Duodenal mucosa (tissue), 2 donors: ENCODE data around the gene OR8B4.

Experiments used
- H3K27ac ChIP-seq: one replicate; pipeline ENCODE4 v1.7.0; 2013; ENCODE audit warnings: low read depth, low read length
- H3K27me3 ChIP-seq, 2 donors: one replicate each; pipeline ENCODE4 v1.7.0; 2013; ENCODE audit warnings: low read length in 2 of 2, control low read depth in 1 of 2; ENCODE audit not compliant: insufficient read depth in 2 of 2, control insufficient read depth in 1 of 2
- H3K36me3 ChIP-seq, 2 donors: one replicate each; pipeline ENCODE4 v1.7.0; 2013; ENCODE audit warnings: low read length in 2 of 2, control low read depth in 1 of 2; ENCODE audit not compliant: insufficient read depth in 2 of 2, control insufficient read depth in 1 of 2
- H3K4me1 ChIP-seq, 2 donors: one replicate each; pipeline ENCODE4 v1.7.0; 2013; ENCODE audit warnings: low read length in 2 of 2, control low read depth in 1 of 2; ENCODE audit not compliant: insufficient read depth in 2 of 2, control insufficient read depth in 1 of 2
- H3K4me3 ChIP-seq, 2 donors: one replicate each; pipeline ENCODE4 v1.7.0; 2013; ENCODE audit warnings: low read length in 2 of 2, low read depth in 1 of 2
- H3K9ac ChIP-seq, 2 donors: one replicate each; pipeline ENCODE4 v1.7.0; 2013; ENCODE audit warnings: low read length in 2 of 2, low read depth in 1 of 2
- H3K9me3 ChIP-seq, 2 donors: one replicate each; pipeline ENCODE4 v1.7.0; 2013; ENCODE audit warnings: low read length in 2 of 2, control low read depth in 1 of 2; ENCODE audit not compliant: control insufficient read depth in 1 of 2

OR8B4 gene

GRCh38 chr11:124454552-124454951, 29.9 kb upstream of the OR8B4 start:
- no peaks in the 10 kb centered on the region for H3K4me1 ChIP-seq
- H3K9ac ChIP-seq: no peak overlapping the region
- H3K27ac ChIP-seq: no peak overlapping the region
- no peaks in the 10 kb centered on the region for H3K9me3 ChIP-seq
- H3K4me3 ChIP-seq: no peak overlapping the region
- no peaks in the 10 kb centered on the region for H3K36me3 ChIP-seq
- no peaks in the 10 kb centered on the region for H3K27me3 ChIP-seq

- no peak overlapping the region for H3K27ac ChIP-seq
- no peaks in the 10 kb centered on the region for H3K36me3 ChIP-seq
- no peaks in the 10 kb centered on the region for H3K27me3 ChIP-seq
- H3K9ac ChIP-seq: no peak overlapping the region
- no peak overlapping the region for H3K4me3 ChIP-seq
- H3K9me3 ChIP-seq: no peaks in the 10 kb centered on the region
- no peaks in the 10 kb centered on the region for H3K4me1 ChIP-seq
Measured at GRCh38 chr11:124446916-124447315, 22.2 kb upstream of the OR8B4 start.

GRCh38 chr11:124445646-124446150, 21.0 kb upstream of the OR8B4 start, which contains the start of gene OR8B8:
Gene OR8B8, minus strand, starts transcription at chr11:124445696. Its CDS starts 4,611 bp downstream, at chr11:124441085.
- Histone ChIP-seq H3K4me3 (no peak within 1 kb of the TSS), H3K4me1 (no peaks in the 10 kb centered on the region), H3K27me3 (no peaks in the 10 kb centered on the region), H3K36me3 (no peaks in the 10 kb centered on the region), H3K9me3 (no peaks in the 10 kb centered on the region), H3K27ac (no peak within 1 kb of the TSS), H3K9ac (no peak within 1 kb of the TSS)

GRCh38 chr11:124442847-124443246, 18.2 kb upstream of the OR8B4 start:
- no peaks in the 10 kb centered on the region for H3K27me3 ChIP-seq
- no peaks in the 10 kb centered on the region for H3K36me3 ChIP-seq
- no peaks in the 10 kb centered on the region for H3K4me1 ChIP-seq
- no peak overlapping the region for H3K9ac ChIP-seq
- H3K4me3 ChIP-seq: no peak overlapping the region
- H3K27ac ChIP-seq: no peak overlapping the region
- no peaks in the 10 kb centered on the region for H3K9me3 ChIP-seq

- no peaks in the 10 kb centered on the region for H3K27me3 ChIP-seq
- no peaks in the 10 kb centered on the region for H3K9me3 ChIP-seq
- H3K4me3 ChIP-seq: no peak overlapping the region
- no peaks in the 10 kb centered on the region for H3K36me3 ChIP-seq
- no peak overlapping the region for H3K27ac ChIP-seq
- H3K9ac ChIP-seq: no peak overlapping the region
- no peaks in the 10 kb centered on the region for H3K4me1 ChIP-seq
Measured at GRCh38 chr11:124442442-124442841, 17.8 kb upstream of the OR8B4 start.

- H3K36me3 ChIP-seq: no peaks in the 10 kb centered on the region
- no peak overlapping the region for H3K27ac ChIP-seq
- no peak overlapping the region for H3K4me3 ChIP-seq
- no peaks in the 10 kb centered on the region for H3K9me3 ChIP-seq
- no peak overlapping the region for H3K9ac ChIP-seq
- no peaks in the 10 kb centered on the region for H3K4me1 ChIP-seq
- H3K27me3 ChIP-seq: no peaks in the 10 kb centered on the region
Measured at GRCh38 chr11:124441519-124441918, 16.8 kb upstream of the OR8B4 start.

- H3K27me3 ChIP-seq: no peaks in the 10 kb centered on the region
- no peaks in the 10 kb centered on the region for H3K4me1 ChIP-seq
- H3K36me3 ChIP-seq: no peaks in the 10 kb centered on the region
- no peak overlapping the region for H3K4me3 ChIP-seq
- H3K9me3 ChIP-seq: no peaks in the 10 kb centered on the region
- no peak overlapping the region for H3K27ac ChIP-seq
- no peak overlapping the region for H3K9ac ChIP-seq
Measured at GRCh38 chr11:124441081-124441480, 16.4 kb upstream of the OR8B4 start.

GRCh38 chr11:124440608-124441007, 15.9 kb upstream of the OR8B4 start:
- H3K4me1 ChIP-seq: no peaks in the 10 kb centered on the region
- no peak overlapping the region for H3K27ac ChIP-seq
- no peak overlapping the region for H3K9ac ChIP-seq
- H3K27me3 ChIP-seq: no peaks in the 10 kb centered on the region
- H3K4me3 ChIP-seq: no peak overlapping the region
- no peaks in the 10 kb centered on the region for H3K9me3 ChIP-seq
- no peaks in the 10 kb centered on the region for H3K36me3 ChIP-seq

- Histone ChIP-seq H3K27ac (no peak overlapping the region), H3K4me1 (no peaks in the 10 kb centered on the region), H3K9ac (no peak overlapping the region), H3K4me3 (no peak overlapping the region), H3K36me3 (no peaks in the 10 kb centered on the region), H3K9me3 (no peaks in the 10 kb centered on the region), H3K27me3 (no peaks in the 10 kb centered on the region)
Measured at GRCh38 chr11:124434699-124435098, 10.0 kb upstream of the OR8B4 start.

- Histone ChIP-seq H3K27me3 (no peaks in the 10 kb centered on the region), H3K9ac (no peak overlapping the region), H3K4me1 (no peaks in the 10 kb centered on the region), H3K36me3 (no peaks in the 10 kb centered on the region), H3K9me3 (no peaks in the 10 kb centered on the region), H3K27ac (no peak overlapping the region), H3K4me3 (no peak overlapping the region)
Measured at GRCh38 chr11:124429599-124429998, 4.9 kb upstream of the OR8B4 start.

GRCh38 chr11:124421043-124421442, 3.6 kb downstream of the OR8B4 start:
- no peak overlapping the region for H3K4me3 ChIP-seq
- H3K9ac ChIP-seq: no peak overlapping the region
- H3K9me3 ChIP-seq: no peaks in the 10 kb centered on the region
- no peak overlapping the region for H3K27ac ChIP-seq
- H3K27me3 ChIP-seq: no peaks in the 10 kb centered on the region
- H3K4me1 ChIP-seq: no peaks in the 10 kb centered on the region
- H3K36me3 ChIP-seq: no peaks in the 10 kb centered on the region
